ENCODE data around the gene STAM.
"Not testable (repeated sequence)": the region's sequence is repeated elsewhere in the genome, so short reads cannot be mapped to it uniquely, and the experiment has no call there.

STAM gene

GRCh38 chr10:17626656-17627055, 17.3 kb upstream of the STAM start:
- no peak overlapping the region for H3K4me3 ChIP-seq (ENCODE audit: low read depth, low read length)
- TF ChIP-seq CTCF (IDR thresholded peaks at IDR 0.05; ENCODE audit: borderline replicate concordance, insufficient read depth, low read depth, low read length), result no peak

- not testable (repeated sequence) for H3K4me3 ChIP-seq (ENCODE audit: low read depth, low read length)
These were observed 11.4 kb upstream of the STAM start for GRCh38 chr10:17632590-17632989.

- TF ChIP-seq CTCF (IDR thresholded peaks at IDR 0.05; ENCODE audit: borderline replicate concordance, insufficient read depth, low read depth, low read length), result no peak
These were observed 10.6 kb upstream of the STAM start for GRCh38 chr10:17633353-17633752.

GRCh38 chr10:17637869-17638268, 6.1 kb upstream of the STAM start:
- H3K4me3 ChIP-seq (ENCODE audit: low read depth, low read length), result no peak overlapping the region
- no peak for TF ChIP-seq CTCF (IDR thresholded peaks at IDR 0.05; ENCODE audit: borderline replicate concordance, insufficient read depth, low read depth, low read length)

More at GRCh38 chr10:17633353-17633752, 10.6 kb upstream of the STAM start:
- no peak overlapping the region for H3K4me3 ChIP-seq (ENCODE audit: low read depth, low read length)

GRCh38 chr10:17640331-17640816, 3.6 kb upstream of the STAM start:
- no peak overlapping the region for H3K4me3 ChIP-seq (ENCODE audit: low read depth, low read length)
- TF ChIP-seq CTCF (IDR thresholded peaks at IDR 0.05; ENCODE audit: borderline replicate concordance, insufficient read depth, low read depth, low read length), result no peak

- TF ChIP-seq CTCF (IDR thresholded peaks at IDR 0.05; ENCODE audit: borderline replicate concordance, insufficient read depth, low read depth, low read length), result no peak
- peak overlapping the region; percentile 92 for H3K4me3 ChIP-seq (ENCODE audit: low read depth, low read length)
These were observed 604 bp upstream of the STAM start for GRCh38 chr10:17643339-17643754.

GRCh38 chr10:17644485-17644943, 563 bp downstream of the STAM start:
- TF ChIP-seq CTCF (IDR thresholded peaks at IDR 0.05; ENCODE audit: borderline replicate concordance, insufficient read depth, low read depth, low read length), result no peak
- peak overlapping the region; percentile 92 for H3K4me3 ChIP-seq (ENCODE audit: low read depth, low read length)
